DMS 273 (cell line): ENCODE results near the gene C2CD2L.
"Not testable (repeated sequence)": the region's sequence is repeated elsewhere in the genome, so short reads cannot be mapped to it uniquely, and the experiment has no call there.

Experiments used
- DNase-seq: peaks from one replicate; lab custom pipeline; 2025; ENCODE audit not compliant: unreplicated experiment; lab: John Stamatoyannopoulos, UW

The C2CD2L gene

GRCh38 chr11:119092880-119093842, 14.0 kb upstream of the C2CD2L start:
- DNase-seq = peak; percentile 38

GRCh38 chr11:119093942-119094815, 13.0 kb upstream of the C2CD2L start:
- DNase-seq = peak; percentile 50

- peak; percentile 77 for DNase-seq
Measured at GRCh38 chr11:119094816-119095065, 12.4 kb upstream of the C2CD2L start.

GRCh38 chr11:119095066-119095880, 11.9 kb upstream of the C2CD2L start:
- peak; percentile 98 for DNase-seq

- no peak for DNase-seq
Measured at GRCh38 chr11:119099711-119100110, 7.4 kb upstream of the C2CD2L start.

GRCh38 chr11:119100246-119100970, 6.7 kb upstream of the C2CD2L start:
- DNase-seq = peak; percentile 60

GRCh38 chr11:119100994-119101758, 6.0 kb upstream of the C2CD2L start:
- peak; percentile 32 for DNase-seq

- DNase-seq = peak; percentile 96
Measured at GRCh38 chr11:119101759-119102423, 5.3 kb upstream of the C2CD2L start, which contains the start of gene DPAGT1. DPAGT1 (minus strand) TSS chr11:119101853; CDS start chr11:119101655, 198 bp downstream.

GRCh38 chr11:119103161-119103664, 3.9 kb upstream of the C2CD2L start:
- DNase-seq = not testable (repeated sequence)

GRCh38 chr11:119103793-119104192, 3.4 kb upstream of the C2CD2L start:
- peak; percentile 66 for DNase-seq

- DNase-seq = peak; percentile 41
Measured at GRCh38 chr11:119107538-119108145, 498 bp downstream of the C2CD2L start.

- DNase-seq = peak; percentile 45
Measured at GRCh38 chr11:119108146-119108856, 1.2 kb downstream of the C2CD2L start.

- DNase-seq = no peak
Measured at GRCh38 chr11:119108857-119109221, 1.7 kb downstream of the C2CD2L start.

GRCh38 chr11:119109843-119110242, 2.7 kb downstream of the C2CD2L start:
- DNase-seq = no peak

GRCh38 chr11:119110439-119110838, 3.3 kb downstream of the C2CD2L start:
- DNase-seq = no peak

- no peak for DNase-seq
Measured at GRCh38 chr11:119111361-119111925, 4.3 kb downstream of the C2CD2L start.

- DNase-seq = no peak
Measured at GRCh38 chr11:119112314-119113020, 5.3 kb downstream of the C2CD2L start.
